Measurements from ENCODE around the gene DDX19B.

The DDX19B gene

DNA sequence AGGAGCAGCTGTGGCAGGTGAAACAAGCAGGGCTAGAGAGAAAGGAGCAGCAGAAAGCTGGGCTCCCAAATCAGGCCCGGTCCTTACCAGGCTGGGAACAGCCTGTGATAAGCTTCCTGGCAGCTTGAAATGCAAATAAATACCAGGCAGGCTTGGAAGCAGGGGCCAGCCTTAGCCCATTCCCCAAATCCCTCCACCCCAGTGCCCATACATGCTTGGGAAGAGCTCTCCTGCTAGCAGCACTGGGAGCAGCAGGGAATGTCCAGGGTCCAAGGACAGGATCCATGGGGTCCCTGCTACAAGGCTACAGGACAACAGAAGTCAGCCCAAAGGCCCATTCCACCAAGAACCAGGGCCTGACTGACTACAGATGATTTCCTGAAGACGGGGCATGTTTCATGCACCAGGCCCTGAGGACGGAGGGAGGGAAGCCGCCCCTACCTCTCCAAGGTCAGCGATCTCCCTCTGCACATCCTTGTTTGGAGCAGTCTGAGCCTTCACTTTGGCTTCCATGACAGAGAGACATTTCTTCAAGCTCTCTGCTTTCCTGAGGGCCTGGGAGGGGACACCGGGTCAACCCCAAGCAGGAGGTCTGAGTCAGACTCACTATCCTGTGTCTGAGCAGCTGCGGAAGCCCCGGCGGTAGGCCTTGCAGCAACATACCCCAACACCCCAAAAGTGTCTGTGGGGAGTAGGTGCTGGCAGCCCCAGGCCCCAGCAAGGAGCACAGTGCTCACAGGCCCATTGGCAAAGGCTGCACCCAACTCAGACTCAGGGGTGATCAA is 44.6 kb upstream of the DDX19B start:
- Histone ChIP-seq H3K27me3 (ENCODE audit: control insufficient read depth in 3 of 3, insufficient read depth in 3 of 3, low read depth in 1 of 3, low read length in 3 of 3) (no peaks in the 10 kb centered on the region), H3K4me1 (ENCODE audit: control insufficient read depth in 2 of 2, insufficient read depth in 1 of 2, low read depth in 1 of 2, low read length in 2 of 2) (peaks cover 0 to 2% of the 10 kb centered on the region in 2 donors), H4K91ac (ENCODE audit: low read depth, low read length, poor library complexity) (no peak overlapping the region), H2BK5ac (ENCODE audit: low read length) (no peak overlapping the region), H3K4ac (ENCODE audit: low read length) (no peak overlapping the region), H3K36me3 (replicated peaks in 1 of 2; ENCODE audit: control insufficient read depth in 2 of 2, insufficient read depth in 2 of 2, low read length in 2 of 2) (peaks cover 60 to 86% of the 10 kb centered on the region in 2 donors), H2BK120ac (ENCODE audit: low read depth, low read length) (no peak overlapping the region), H3K27ac (replicated peaks; ENCODE audit: low read length) (no peak overlapping the region), H3K9ac (ENCODE audit: low read depth, low read length, poor library complexity) (no peak overlapping the region), H2AFZ (ENCODE audit: low read length) (no peak overlapping the region), H3K23ac (ENCODE audit: low read depth, low read length, poor library complexity) (no peak overlapping the region), H3K4me3 (ENCODE audit: low read length in 2 of 2) (no peak overlapping the region), H3K4me2 (ENCODE audit: insufficient read depth, low read length, poor library complexity, severe bottlenecking) (no peak overlapping the region), H3K18ac (ENCODE audit: low read length) (no peak overlapping the region), H3K14ac (ENCODE audit: low read length) (no peak overlapping the region), H4K8ac (ENCODE audit: low read depth, low read length) (no peak overlapping the region), H3K9me3 (replicated peaks in 1 of 2; ENCODE audit: control insufficient read depth in 2 of 2, insufficient read depth in 1 of 2, low read depth in 1 of 2, low read length in 2 of 2) (no peaks in the 10 kb centered on the region), H2BK12ac (ENCODE audit: low read length) (no peak overlapping the region), H2AK5ac (ENCODE audit: low read depth, low read length) (no peak overlapping the region), H3K79me1 (ENCODE audit: low read depth, low read length) (peaks cover 18% of the 10 kb centered on the region), H2BK15ac (ENCODE audit: low read length) (no peak overlapping the region)
- no peak for DNase-seq (ENCODE audit: low spot score)
- no CpG with 5 or more reads among the region's 9 CpGs for WGBS, 2 donors (ENCODE audit: extremely low coverage in 2 of 2, insufficient read length in 2 of 2, insufficient replicate concordance in 1 of 2)

DNA sequence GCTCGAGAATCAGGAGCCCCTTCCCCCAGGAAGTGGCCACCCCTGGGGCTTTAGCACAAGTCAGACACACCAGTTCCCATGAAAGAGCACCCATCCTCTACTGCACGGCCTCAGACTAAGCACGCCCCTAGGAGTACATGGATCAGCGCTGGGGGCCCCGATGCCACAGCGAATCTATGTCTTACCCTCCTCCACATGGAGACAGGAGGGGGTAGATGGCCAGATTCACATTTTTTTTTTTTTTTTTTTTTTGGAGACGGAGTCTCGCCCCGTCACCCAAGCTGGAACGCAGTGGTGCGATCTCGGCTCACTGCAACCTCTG is 44.1 kb upstream of the DDX19B start:
- H3K27ac ChIP-seq (replicated peaks; ENCODE audit: low read length), result no peak overlapping the region
- H3K18ac ChIP-seq (ENCODE audit: low read length), result no peak overlapping the region
- no peak overlapping the region for H2BK15ac ChIP-seq (ENCODE audit: low read length)
- H2BK5ac ChIP-seq (ENCODE audit: low read length), result no peak overlapping the region
- H2BK120ac ChIP-seq (ENCODE audit: low read depth, low read length), result no peak overlapping the region
- no peak for DNase-seq (ENCODE audit: low spot score)
- no peak overlapping the region for H3K4me2 ChIP-seq (ENCODE audit: insufficient read depth, low read length, poor library complexity, severe bottlenecking)
- H3K9ac ChIP-seq (ENCODE audit: low read depth, low read length, poor library complexity), result no peak overlapping the region
- H3K23ac ChIP-seq (ENCODE audit: low read depth, low read length, poor library complexity), result no peak overlapping the region
- peaks cover 61 to 86% of the 10 kb centered on the region in 2 donors for H3K36me3 ChIP-seq (replicated peaks in 1 of 2; ENCODE audit: control insufficient read depth in 2 of 2, insufficient read depth in 2 of 2, low read length in 2 of 2)
- peaks cover 0 to 2% of the 10 kb centered on the region in 2 donors for H3K4me1 ChIP-seq (ENCODE audit: control insufficient read depth in 2 of 2, insufficient read depth in 1 of 2, low read depth in 1 of 2, low read length in 2 of 2)
- no peak overlapping the region for H2AK5ac ChIP-seq (ENCODE audit: low read depth, low read length)
- no peak overlapping the region for H3K4me3 ChIP-seq (ENCODE audit: low read length in 2 of 2)
- H4K8ac ChIP-seq (ENCODE audit: low read depth, low read length), result no peak overlapping the region
- peaks cover 18% of the 10 kb centered on the region for H3K79me1 ChIP-seq (ENCODE audit: low read depth, low read length)
- H3K4ac ChIP-seq (ENCODE audit: low read length), result no peak overlapping the region
- no peak overlapping the region for H2BK12ac ChIP-seq (ENCODE audit: low read length)
- no peaks in the 10 kb centered on the region for H3K27me3 ChIP-seq (ENCODE audit: control insufficient read depth in 3 of 3, insufficient read depth in 3 of 3, low read depth in 1 of 3, low read length in 3 of 3)
- no peaks in the 10 kb centered on the region for H3K9me3 ChIP-seq (replicated peaks in 1 of 2; ENCODE audit: control insufficient read depth in 2 of 2, insufficient read depth in 1 of 2, low read depth in 1 of 2, low read length in 2 of 2)
- WGBS, 2 donors (ENCODE audit: extremely low coverage in 2 of 2, insufficient read length in 2 of 2, insufficient replicate concordance in 1 of 2), result no CpG with 5 or more reads among the region's 12 CpGs
- H2AFZ ChIP-seq (ENCODE audit: low read length), result no peak overlapping the region
- H4K91ac ChIP-seq (ENCODE audit: low read depth, low read length, poor library complexity), result no peak overlapping the region
- H3K14ac ChIP-seq (ENCODE audit: low read length), result no peak overlapping the region

DNA sequence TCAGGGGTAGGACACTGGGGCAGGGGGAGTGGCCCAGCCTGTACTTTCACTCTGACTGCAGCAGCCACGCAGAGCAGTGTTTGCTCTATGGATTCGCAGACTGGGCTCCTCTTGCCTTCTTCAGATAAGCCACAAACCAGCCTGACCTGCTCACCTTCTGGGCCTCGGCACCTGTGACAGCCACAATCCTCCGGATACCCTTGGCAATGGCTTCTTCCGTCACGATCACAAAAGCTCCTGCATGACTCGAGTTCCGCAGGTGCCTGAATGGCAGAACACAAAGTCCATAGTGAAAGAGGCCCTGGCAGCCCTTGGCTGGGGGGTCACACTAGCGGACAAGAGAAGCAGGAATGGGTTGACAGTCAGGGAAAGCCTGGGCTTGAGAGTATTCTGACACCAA is 43.4 kb upstream of the DDX19B start:
- no peak overlapping the region for H3K14ac ChIP-seq (ENCODE audit: low read length)
- no CpG with 5 or more reads among the region's 9 CpGs for WGBS, 2 donors (ENCODE audit: extremely low coverage in 2 of 2, insufficient read length in 2 of 2, insufficient replicate concordance in 1 of 2)
- peaks cover 18% of the 10 kb centered on the region for H3K79me1 ChIP-seq (ENCODE audit: low read depth, low read length)
- H2BK12ac ChIP-seq (ENCODE audit: low read length), result no peak overlapping the region
- no peaks in the 10 kb centered on the region for H3K27me3 ChIP-seq (ENCODE audit: control insufficient read depth in 3 of 3, insufficient read depth in 3 of 3, low read depth in 1 of 3, low read length in 3 of 3)
- no peak overlapping the region for H3K9ac ChIP-seq (ENCODE audit: low read depth, low read length, poor library complexity)
- no peak overlapping the region for H3K18ac ChIP-seq (ENCODE audit: low read length)
- no peak overlapping the region for H4K8ac ChIP-seq (ENCODE audit: low read depth, low read length)
- no peak for DNase-seq (ENCODE audit: low spot score)
- H3K9me3 ChIP-seq (replicated peaks in 1 of 2; ENCODE audit: control insufficient read depth in 2 of 2, insufficient read depth in 1 of 2, low read depth in 1 of 2, low read length in 2 of 2), result no peaks in the 10 kb centered on the region
- H3K27ac ChIP-seq (replicated peaks; ENCODE audit: low read length), result no peak overlapping the region
- H3K4me1 ChIP-seq (ENCODE audit: control insufficient read depth in 2 of 2, insufficient read depth in 1 of 2, low read depth in 1 of 2, low read length in 2 of 2), result no peaks in the 10 kb centered on the region
- H2BK15ac ChIP-seq (ENCODE audit: low read length), result no peak overlapping the region
- no peak overlapping the region for H3K23ac ChIP-seq (ENCODE audit: low read depth, low read length, poor library complexity)
- no peak overlapping the region for H2AK5ac ChIP-seq (ENCODE audit: low read depth, low read length)
- no peak overlapping the region for H3K4me3 ChIP-seq (ENCODE audit: low read length in 2 of 2)
- H2AFZ ChIP-seq (ENCODE audit: low read length), result no peak overlapping the region
- H2BK5ac ChIP-seq (ENCODE audit: low read length), result no peak overlapping the region
- H3K4me2 ChIP-seq (ENCODE audit: insufficient read depth, low read length, poor library complexity, severe bottlenecking), result no peak overlapping the region
- H4K91ac ChIP-seq (ENCODE audit: low read depth, low read length, poor library complexity), result no peak overlapping the region
- peaks cover 66 to 89% of the 10 kb centered on the region in 2 donors for H3K36me3 ChIP-seq (replicated peaks in 1 of 2; ENCODE audit: control insufficient read depth in 2 of 2, insufficient read depth in 2 of 2, low read length in 2 of 2)
- no peak overlapping the region for H3K4ac ChIP-seq (ENCODE audit: low read length)
- no peak overlapping the region for H2BK120ac ChIP-seq (ENCODE audit: low read depth, low read length)

DNA sequence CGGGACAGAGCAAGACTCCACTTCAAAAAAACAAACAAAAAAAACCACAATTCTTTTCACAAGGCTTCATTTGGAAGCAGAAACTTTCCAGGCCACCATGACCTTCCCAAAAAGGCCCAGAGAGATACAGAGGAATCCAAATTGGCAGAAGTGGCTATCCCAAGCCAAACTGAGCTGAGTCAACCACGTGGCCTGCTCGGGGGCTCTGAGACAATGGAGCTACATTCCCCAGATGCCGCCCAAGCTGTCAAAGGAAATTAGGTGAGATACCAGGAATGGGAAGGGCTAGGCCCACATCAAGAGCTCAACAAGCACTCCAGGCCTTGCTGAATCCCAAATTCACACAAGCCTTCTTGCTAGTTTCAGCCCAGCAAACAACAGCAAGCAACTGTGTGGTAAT is 41.6 kb upstream of the DDX19B start:
- Histone ChIP-seq H3K9ac (ENCODE audit: low read depth, low read length, poor library complexity) (no peak overlapping the region), H2BK15ac (ENCODE audit: low read length) (no peak overlapping the region), H4K91ac (ENCODE audit: low read depth, low read length, poor library complexity) (no peak overlapping the region), H3K14ac (ENCODE audit: low read length) (no peak overlapping the region), H2BK120ac (ENCODE audit: low read depth, low read length) (no peak overlapping the region), H3K27ac (replicated peaks; ENCODE audit: low read length) (no peak overlapping the region), H3K4me2 (ENCODE audit: insufficient read depth, low read length, poor library complexity, severe bottlenecking) (no peak overlapping the region), H3K36me3 (replicated peaks in 1 of 2; ENCODE audit: control insufficient read depth in 2 of 2, insufficient read depth in 2 of 2, low read length in 2 of 2) (peaks cover 76 to 97% of the 10 kb centered on the region in 2 donors), H3K4me1 (ENCODE audit: control insufficient read depth in 2 of 2, insufficient read depth in 1 of 2, low read depth in 1 of 2, low read length in 2 of 2) (no peaks in the 10 kb centered on the region), H2AK5ac (ENCODE audit: low read depth, low read length) (no peak overlapping the region), H3K4ac (ENCODE audit: low read length) (no peak overlapping the region), H3K9me3 (replicated peaks in 1 of 2; ENCODE audit: control insufficient read depth in 2 of 2, insufficient read depth in 1 of 2, low read depth in 1 of 2, low read length in 2 of 2) (no peaks in the 10 kb centered on the region), H3K27me3 (ENCODE audit: control insufficient read depth in 3 of 3, insufficient read depth in 3 of 3, low read depth in 1 of 3, low read length in 3 of 3) (no peaks in the 10 kb centered on the region), H2BK5ac (ENCODE audit: low read length) (no peak overlapping the region), H3K4me3 (ENCODE audit: low read length in 2 of 2) (no peak overlapping the region), H2BK12ac (ENCODE audit: low read length) (no peak overlapping the region), H3K79me1 (ENCODE audit: low read depth, low read length) (peaks cover 17% of the 10 kb centered on the region), H3K23ac (ENCODE audit: low read depth, low read length, poor library complexity) (no peak overlapping the region), H2AFZ (ENCODE audit: low read length) (no peak overlapping the region), H3K18ac (ENCODE audit: low read length) (no peak overlapping the region), H4K8ac (ENCODE audit: low read depth, low read length) (no peak overlapping the region)
- no CpG with 5 or more reads among the region's 4 CpGs for WGBS, 2 donors (ENCODE audit: extremely low coverage in 2 of 2, insufficient read length in 2 of 2, insufficient replicate concordance in 1 of 2)
- no peak for DNase-seq (ENCODE audit: low spot score)

Data from neuronal stem cell (in vitro differentiated cells).